HCT116 (cell line): ENCODE results near the gene TJP1. TPM values are rescaled to one million over a fixed set of nuclear protein-coding genes. Genes with fewer than 3 reads are reported as not detected.

Source experiments
- ATAC-seq: fragments of 200-7000 bp; cut with Tn5 transposase; 2 replicates; pipeline ENCODE4 v1.9.1; 2020; ENCODE audit warnings: mild to moderate bottlenecking, moderate library complexity
- BruUV-seq: library from RNA; stranded (reverse); fragments of 400-500 nt; replicated peaks from 2 replicates; lab custom pipeline; 2021; lab: Mats Ljungman, UMichigan
- CTCF ChIA-PET: fragments of 300-600 bp; sonication (Branson Sonifier 250); formaldehyde crosslinking; loops from one replicate; lab custom pipeline; 2021; ENCODE audit warnings: antibody characterized with exemption; lab: Charles Lee
- POLR2A ChIA-PET: fragments of 300-600, 350-600 bp; sonication (Branson Sonifier 250); formaldehyde crosslinking; loops from one replicate; lab custom pipeline; 2021; ENCODE audit warnings: antibody characterized with exemption; lab: Charles Lee
- RAD21 ChIA-PET, 2 experiments: fragments of 300-600 bp; sonication (Branson Sonifier 250); formaldehyde crosslinking; loops; one replicate each; lab custom pipeline; 2023; ENCODE audit warnings: low total read pairs in 2 of 2; ENCODE audit not compliant: uncharacterized antibody in 2 of 2, unreplicated experiment in 2 of 2, low non-redundant PET in 1 of 2; lab: Charles Lee
- DNase-seq: peaks from one replicate; pipeline ENCODE4 v3.0.0-alpha.2; 2010; ENCODE audit warnings: low read depth, low spot score
- H2AFZ ChIP-seq: fragments of 200-600 bp; shearing (Covaris generic), sonication (generic); 2 replicates; pipeline ENCODE4 v1.6.1; 2017; ENCODE audit warnings: low read depth, mixed run types, mixed read lengths, antibody characterized with exemption, low read length; ENCODE audit not compliant: poor library complexity, severe bottlenecking
- H3K27ac ChIP-seq: 2 replicates; pipeline ENCODE4 v1.5.1; 2012; ENCODE audit warnings: low read depth, low read length
- H3K27me3 ChIP-seq: fragments of 200-600 bp; sonication (generic); 2 replicates; pipeline ENCODE4 v1.6.1; 2016; ENCODE audit warnings: mixed run types, low read length, mixed read lengths; ENCODE audit not compliant: insufficient read depth
- H3K36me3 ChIP-seq, 2 experiments: fragments of 200-500 bp in 1 of 2; fragments of 200-600 bp in 1 of 2; sonication (Bioruptor generic) in 1 of 2; sonication (generic) in 1 of 2; 2 replicates each; pipeline versions ENCODE4 v1.5.1 to v1.6.1; 2014 to 2016; ENCODE audit warnings: low read length in 2 of 2, inconsistent platforms in 1 of 2, mixed read lengths in 1 of 2, mixed run types in 1 of 2; ENCODE audit not compliant: insufficient read depth in 2 of 2, control insufficient read depth in 1 of 2
- H3K4me1 ChIP-seq, 2 experiments: fragments of 200-600 bp in 1 of 2; sonication (generic) in 1 of 2; 2 replicates each; pipeline versions ENCODE4 v1.5.1 to v1.6.1; 2012 to 2017; ENCODE audit warnings: low read length in 2 of 2, inconsistent platforms in 1 of 2, mild to moderate bottlenecking in 1 of 2, mixed read lengths in 1 of 2, mixed run types in 1 of 2, moderate library complexity in 1 of 2; ENCODE audit not compliant: insufficient read depth in 2 of 2, control insufficient read depth in 1 of 2
- H3K4me2 ChIP-seq: fragments of 200-600 bp; sonication (generic); 2 replicates; pipeline ENCODE4 v1.6.1; 2017; ENCODE audit warnings: mixed run types, low read length, mixed read lengths
- H3K4me3 ChIP-seq, 2 experiments: fragments of 200-600 bp in 1 of 2; sonication (generic) in 1 of 2; replicated peaks in 1 of 2; 2 replicates each; pipeline ENCODE4 v1.5.1; 2011 to 2016; ENCODE audit warnings: low read length in 2 of 2, control low read depth in 1 of 2, low read depth in 1 of 2, mild to moderate bottlenecking in 1 of 2, mixed read lengths in 1 of 2, mixed run types in 1 of 2
- H3K79me2 ChIP-seq: fragments of 200-600 bp; sonication (generic); 2 replicates; pipeline ENCODE4 v1.6.1; 2017; ENCODE audit warnings: mild to moderate bottlenecking, mixed run types, low read length, moderate library complexity, mixed read lengths; ENCODE audit not compliant: insufficient read depth
- H3K9ac ChIP-seq: fragments of 200-600 bp; sonication (generic); 2 replicates; pipeline ENCODE4 v1.6.1; 2016; ENCODE audit warnings: low read length, mixed read lengths
- H3K9me2 ChIP-seq: fragments of 200-600 bp; sonication (generic), shearing (Covaris generic); 2 replicates; pipeline ENCODE4 v1.6.1; 2017; ENCODE audit warnings: mixed run types, mild to moderate bottlenecking, moderate library complexity; ENCODE audit not compliant: insufficient read depth
- H3K9me3 ChIP-seq, 2 experiments: fragments of 200-500 bp in 1 of 2; fragments of 200-600 bp in 1 of 2; sonication (Bioruptor generic) in 1 of 2; sonication (generic) in 1 of 2; 2 replicates each; pipeline ENCODE4 v1.6.1; 2014 to 2017; ENCODE audit warnings: low read length in 2 of 2, mixed read lengths in 2 of 2, inconsistent platforms in 1 of 2, low read depth in 1 of 2, mild to moderate bottlenecking in 1 of 2, mixed run types in 1 of 2, moderate library complexity in 1 of 2; ENCODE audit not compliant: control insufficient read depth in 1 of 2, insufficient read depth in 1 of 2
- H4K20me1 ChIP-seq: fragments of 200-600 bp; sonication (generic), shearing (Covaris generic); 2 replicates; pipeline ENCODE4 v1.6.1; 2017; ENCODE audit warnings: mixed run types, mild to moderate bottlenecking, moderate library complexity; ENCODE audit not compliant: insufficient read depth
- CEBPB ChIP-seq: IDR thresholded peaks from 2 replicates; pipeline ENCODE4 v1.6.1; 2012; ENCODE audit warnings: low read depth
- CTCF ChIP-seq, 3 experiments: fragments of 200-600 bp in 1 of 3; sonication (generic) in 1 of 3; IDR thresholded peaks in 2 of 3; conservative IDR thresholded peaks in 1 of 3; 2 replicates each; pipeline ENCODE4 v1.5.1; 2012 to 2017; ENCODE audit warnings: low read depth in 2 of 3, low read length in 2 of 3, antibody characterized with exemption in 1 of 3, borderline replicate concordance in 1 of 3, control low read depth in 1 of 3, mild to moderate bottlenecking in 1 of 3, mixed read lengths in 1 of 3, mixed run types in 1 of 3, moderate library complexity in 1 of 3; ENCODE audit not compliant: insufficient read depth in 1 of 3
- MAX ChIP-seq: IDR thresholded peaks from 2 replicates; pipeline ENCODE4 v1.6.1; 2012
- POLR2AphosphoS5 ChIP-seq: IDR thresholded peaks from 2 replicates; pipeline ENCODE4 v1.6.1; 2011; ENCODE audit warnings: mild to moderate bottlenecking, low read depth, low read length, moderate library complexity
- REST ChIP-seq: IDR thresholded peaks from 2 replicates; pipeline ENCODE4 v1.6.1; 2012; ENCODE audit warnings: low read depth
- SP1 ChIP-seq: IDR thresholded peaks from 2 replicates; pipeline ENCODE4 v1.6.1; 2012; ENCODE audit warnings: low read depth
- SRF ChIP-seq: IDR thresholded peaks from 2 replicates; pipeline ENCODE4 v1.6.1; 2012; ENCODE audit warnings: low read depth
- TCF7L2 ChIP-seq: IDR thresholded peaks from 2 replicates; pipeline ENCODE4 v1.7.0; 2011; ENCODE audit warnings: borderline replicate concordance, inconsistent platforms; ENCODE audit not compliant: insufficient read depth, insufficient read length; ENCODE audit errors: extremely low read depth
- ZFX ChIP-seq: fragments of 450-650 bp; IDR thresholded peaks from 2 replicates; pipeline ENCODE4 v1.6.1; 2017
- ZNF274 ChIP-seq: fragments of 200-500 bp; sonication (Bioruptor generic); IDR thresholded peaks from 2 replicates; pipeline ENCODE4 v1.6.1; 2014; ENCODE audit warnings: mild to moderate bottlenecking, low read depth, low read length, inconsistent platforms
- intact Hi-C: fragments of 100-400 bp; cut with micrococcal nuclease; formaldehyde crosslinking; loops from 2 replicates; pipeline ENCODE4 v1.10.0; 2022
- total RNA-seq: library from RNA; stranded (reverse); gene quantifications from one replicate; pipeline ENCODE4 v1.2.1, GENCODE V29; 2021; ENCODE audit not compliant: unreplicated experiment

Gene TJP1
- total RNA-seq, 1 experiment from 2014 or later, result 83.6 TPM

- CTCF ChIA-PET, result no interaction called here
- H3K27me3 ChIP-seq, result no peaks in the 10 kb centered on the region
- peaks cover 0 to 8% of the 10 kb centered on the region in 2 experiments; a peak in 1 of 4 replicates for H3K4me1 ChIP-seq
- no peaks in the 10 kb centered on the region for H4K20me1 ChIP-seq
- TF ChIP-seq REST (no peak), POLR2AphosphoS5 (no peak), SRF (no peak), ZFX (no peak), MAX (no peak), TCF7L2 (no peak), CEBPB (no peak), ZNF274 (no peak), CTCF (IDR thresholded peaks at IDR 0.05 in 2 of 3, conservative IDR thresholded peaks at IDR 0.05 in 1 of 3; ENCODE audit: borderline replicate concordance in 1 of 3, insufficient read depth in 1 of 3, low read depth in 2 of 3, low read length in 2 of 3) (no peak), SP1 (no peak)
- DNase-seq (no peak), ATAC-seq (no peak)
- no TSS peak for BruUV-seq
- no peak overlapping the region for H3K4me2 ChIP-seq
- no peak overlapping the region for H3K4me3 ChIP-seq
- H3K36me3 ChIP-seq, result no peaks in the 10 kb centered on the region
- H3K27ac ChIP-seq, result no peak overlapping the region
- POLR2A ChIA-PET, result no interaction called here
- no peak overlapping the region for H2AFZ ChIP-seq
- H3K9me2 ChIP-seq, result no peaks in the 10 kb centered on the region
- intact Hi-C loops, result no loop called here
- RAD21 ChIA-PET, result no interaction called here
- H3K9ac ChIP-seq, result no peak overlapping the region
- no peaks in the 10 kb centered on the region for H3K79me2 ChIP-seq
- H3K9me3 ChIP-seq, result no peaks in the 10 kb centered on the region
Measured at GRCh38 chr15:29857221-29857789, 35.0 kb upstream of the TJP1 start.
